Liver (tissue), 9 donors: ENCODE results near the gene SEC14L6. TPM values are rescaled to one million over a fixed set of nuclear protein-coding genes. Genes with fewer than 3 reads are reported as not detected.

Source experiments
- DNase-seq: peaks from one replicate; pipeline ENCODE4 v3.0.0-alpha.2; 2017; ENCODE audit warnings: low spot score
- H3K27ac ChIP-seq, 2 donors: one replicate each; pipeline ENCODE4 v1.7.0; 2013; ENCODE audit warnings: inconsistent platforms in 2 of 2, low read length in 2 of 2, control low read depth in 1 of 2, low read depth in 1 of 2, mild to moderate bottlenecking in 1 of 2
- H3K27me3 ChIP-seq, 4 donors: one replicate each; pipeline versions ENCODE4 v1.6.1 to v1.7.0; 2013; ENCODE audit warnings: low read length in 3 of 4, inconsistent platforms in 1 of 4, mild to moderate bottlenecking in 1 of 4, moderate library complexity in 1 of 4; ENCODE audit not compliant: control insufficient read depth in 4 of 4, insufficient read depth in 4 of 4
- H3K36me3 ChIP-seq, 4 donors: one replicate each; pipeline versions ENCODE4 v1.6.1 to v1.7.0; 2013; ENCODE audit warnings: low read length in 3 of 4, mild to moderate bottlenecking in 3 of 4, low read depth in 1 of 4, moderate library complexity in 1 of 4; ENCODE audit not compliant: control insufficient read depth in 4 of 4, insufficient read depth in 3 of 4
- H3K4me1 ChIP-seq, 4 donors: one replicate each; pipeline versions ENCODE4 v1.6.1 to v1.7.0; 2013; ENCODE audit warnings: low read length in 3 of 4, mild to moderate bottlenecking in 3 of 4, moderate library complexity in 1 of 4; ENCODE audit not compliant: control insufficient read depth in 4 of 4, insufficient read depth in 4 of 4
- H3K4me3 ChIP-seq, 3 donors: one replicate each; pipeline versions ENCODE4 v1.6.1 to v1.7.0; 2013; ENCODE audit warnings: low read length in 3 of 3, control low read depth in 1 of 3, low read depth in 1 of 3, mild to moderate bottlenecking in 1 of 3
- H3K9ac ChIP-seq, 2 donors: one replicate each; pipeline ENCODE4 v1.7.0; 2013; ENCODE audit warnings: low read length in 2 of 2, mild to moderate bottlenecking in 2 of 2, moderate library complexity in 2 of 2, control low read depth in 1 of 2, low read depth in 1 of 2
- H3K9me3 ChIP-seq, 4 donors: one replicate each; pipeline versions ENCODE4 v1.6.1 to v1.7.0; 2013; ENCODE audit warnings: low read length in 3 of 4; ENCODE audit not compliant: control insufficient read depth in 4 of 4
- EGR1 ChIP-seq, 2 donors: IDR thresholded peaks; 2 replicates each; pipeline ENCODE4 v1.6.1; 2016 to 2018; ENCODE audit warnings: antibody characterized with exemption in 2 of 2, low read depth in 2 of 2
- FOXA1 ChIP-seq: IDR thresholded peaks from 2 replicates; pipeline ENCODE4 v1.6.1; 2016; ENCODE audit warnings: antibody characterized with exemption
- FOXA2 ChIP-seq: IDR thresholded peaks from 2 replicates; pipeline ENCODE4 v1.6.1; 2016; ENCODE audit warnings: antibody characterized with exemption
- GABPA ChIP-seq, 2 donors: IDR thresholded peaks in 1 of 2; conservative IDR thresholded peaks in 1 of 2; 2 replicates each; pipeline ENCODE4 v1.6.1; 2016; ENCODE audit warnings: antibody characterized with exemption in 2 of 2, mild to moderate bottlenecking in 1 of 2, moderate library complexity in 1 of 2
- HNF4A ChIP-seq, 2 donors: conservative IDR thresholded peaks; 2 replicates each; pipeline ENCODE4 v1.6.1; 2016; ENCODE audit warnings: antibody characterized with exemption in 2 of 2, mild to moderate bottlenecking in 2 of 2
- HNF4G ChIP-seq: IDR thresholded peaks from 2 replicates; pipeline ENCODE4 v1.6.1; 2016; ENCODE audit warnings: antibody characterized with exemption
- JUND ChIP-seq, 2 donors: IDR thresholded peaks; 2 replicates each; pipeline ENCODE4 v1.6.1; 2016; ENCODE audit warnings: antibody characterized with exemption in 2 of 2
- NR2F2 ChIP-seq: IDR thresholded peaks from 2 replicates; pipeline ENCODE4 v1.6.1; 2016; ENCODE audit warnings: antibody characterized with exemption
- RAD21 ChIP-seq, 2 donors: IDR thresholded peaks; 2 replicates each; pipeline ENCODE4 v1.6.1; 2016; ENCODE audit warnings: antibody characterized with exemption in 2 of 2, mild to moderate bottlenecking in 2 of 2
- RXRA ChIP-seq, 2 donors: IDR thresholded peaks; 2 replicates each; pipeline ENCODE4 v1.6.1; 2017 to 2018; ENCODE audit warnings: antibody characterized with exemption in 2 of 2, mild to moderate bottlenecking in 1 of 2
- SP1 ChIP-seq: IDR thresholded peaks from 2 replicates; pipeline ENCODE4 v1.6.1; 2018; ENCODE audit warnings: antibody characterized with exemption, mild to moderate bottlenecking
- TAF1 ChIP-seq: conservative IDR thresholded peaks from 2 replicates; pipeline ENCODE4 v1.6.1; 2016; ENCODE audit warnings: antibody characterized with exemption, mild to moderate bottlenecking
- YY1 ChIP-seq: IDR thresholded peaks from 2 replicates; pipeline ENCODE4 v1.6.1; 2016; ENCODE audit warnings: antibody characterized with exemption, mild to moderate bottlenecking
- WGBS: extraction: QIAGEN DNeasy Blood & Tissue Kit; methylation state at CpG from one replicate; pipeline ENCODE4 v1.1.7; 2013; 5-methylcytosine and 5-hydroxymethylcytosine counted together
- polyA plus RNA-seq, 2 donors: library from polyadenylated mRNA; stranded (reverse) in 1 of 2; unstranded in 1 of 2; fragments of 200-250 nt in 1 of 2; fragments of >200 nt in 1 of 2; fragmentation: Nextera tagmentation in 1 of 2; extraction: Ambion mirVana in 1 of 2; gene quantifications; one replicate each; pipeline versions ENCODE4 v1.2.1 to v1.2.3, GENCODE V29; 2013 to 2015
- total RNA-seq, 2 donors: library from RNA; depleted of rRNA; stranded (reverse); fragments of >200 nt; gene quantifications; one replicate each; pipeline ENCODE4 v1.2.3, GENCODE V29; 2014
- TF ChIP-seq, protein P1 (sequence below): IDR thresholded peaks from 2 replicates; pipeline ENCODE4 v1.6.1; 2016; ENCODE audit warnings: antibody characterized with exemption, mild to moderate bottlenecking
- TF ChIP-seq, protein P2 (sequence below): IDR thresholded peaks from 2 replicates; pipeline ENCODE4 v1.6.1; 2016; ENCODE audit warnings: antibody characterized with exemption
- TF ChIP-seq, protein P3 (sequence below): IDR thresholded peaks from 2 replicates; pipeline ENCODE4 v1.6.1; 2016; ENCODE audit warnings: antibody characterized with exemption
- TF ChIP-seq, protein P4 (sequence below): IDR thresholded peaks from 2 replicates; pipeline ENCODE4 v1.6.1; 2016; ENCODE audit warnings: antibody characterized with exemption
- donor health status: healthy.
- donor health status: healthy.
- donor health status: healthy.
- donor health status: healthy.
- donor health status: healthy.

Gene SEC14L6
- total and polyA plus RNA-seq, 4 donors: 0.18 to 0.70 (median 0.28) TPM

DNA sequence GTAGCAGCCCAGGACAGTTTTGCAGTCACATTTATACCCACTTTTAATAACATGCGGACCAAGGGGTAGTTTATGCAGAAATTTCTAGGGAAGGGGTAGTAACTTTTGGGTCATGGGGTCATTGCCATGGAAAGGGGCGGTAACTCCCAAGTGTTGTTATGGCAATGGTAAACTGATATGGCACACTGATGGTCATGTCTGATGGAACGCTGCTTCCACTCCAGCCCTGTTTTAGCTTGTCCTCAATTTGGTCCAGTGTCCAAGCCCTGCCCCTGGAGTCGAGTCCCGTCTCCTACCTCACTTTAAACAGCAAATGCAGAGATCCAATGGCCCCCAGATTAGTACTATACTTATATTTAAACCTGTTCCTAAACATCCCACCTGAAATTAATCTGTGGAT is 29.8 kb downstream of the SEC14L6 start:
- no peak overlapping the region for H3K9ac ChIP-seq
- H3K36me3 ChIP-seq: no peaks in the 10 kb centered on the region
- H3K4me1 ChIP-seq: peaks cover 0 to 4% (median under 1%) of the 10 kb centered on the region in 4 donors
- no peaks in the 10 kb centered on the region for H3K9me3 ChIP-seq
- H3K27me3 ChIP-seq: no peaks in the 10 kb centered on the region
- 91% methylated on average over 5 of the region's 5 CpGs for WGBS
- no peak overlapping the region for H3K4me3 ChIP-seq
- DNase-seq: no peak
- H3K27ac ChIP-seq: no peak overlapping the region
- TF ChIP-seq EGR1 (IDR thresholded peaks at IDR 0.05; ENCODE audit: low read depth in 2 of 2) (no peak), HNF4A (conservative IDR thresholded peaks at IDR 0.05) (no peak), NR2F2 (no peak), YY1 (no peak), RXRA (IDR thresholded peaks at IDR 0.05) (no peak), TAF1 (no peak), FOXA1 (no peak), FOXA2 (no peak), SP1 (no peak)
- TF ChIP-seq, protein P1, sequence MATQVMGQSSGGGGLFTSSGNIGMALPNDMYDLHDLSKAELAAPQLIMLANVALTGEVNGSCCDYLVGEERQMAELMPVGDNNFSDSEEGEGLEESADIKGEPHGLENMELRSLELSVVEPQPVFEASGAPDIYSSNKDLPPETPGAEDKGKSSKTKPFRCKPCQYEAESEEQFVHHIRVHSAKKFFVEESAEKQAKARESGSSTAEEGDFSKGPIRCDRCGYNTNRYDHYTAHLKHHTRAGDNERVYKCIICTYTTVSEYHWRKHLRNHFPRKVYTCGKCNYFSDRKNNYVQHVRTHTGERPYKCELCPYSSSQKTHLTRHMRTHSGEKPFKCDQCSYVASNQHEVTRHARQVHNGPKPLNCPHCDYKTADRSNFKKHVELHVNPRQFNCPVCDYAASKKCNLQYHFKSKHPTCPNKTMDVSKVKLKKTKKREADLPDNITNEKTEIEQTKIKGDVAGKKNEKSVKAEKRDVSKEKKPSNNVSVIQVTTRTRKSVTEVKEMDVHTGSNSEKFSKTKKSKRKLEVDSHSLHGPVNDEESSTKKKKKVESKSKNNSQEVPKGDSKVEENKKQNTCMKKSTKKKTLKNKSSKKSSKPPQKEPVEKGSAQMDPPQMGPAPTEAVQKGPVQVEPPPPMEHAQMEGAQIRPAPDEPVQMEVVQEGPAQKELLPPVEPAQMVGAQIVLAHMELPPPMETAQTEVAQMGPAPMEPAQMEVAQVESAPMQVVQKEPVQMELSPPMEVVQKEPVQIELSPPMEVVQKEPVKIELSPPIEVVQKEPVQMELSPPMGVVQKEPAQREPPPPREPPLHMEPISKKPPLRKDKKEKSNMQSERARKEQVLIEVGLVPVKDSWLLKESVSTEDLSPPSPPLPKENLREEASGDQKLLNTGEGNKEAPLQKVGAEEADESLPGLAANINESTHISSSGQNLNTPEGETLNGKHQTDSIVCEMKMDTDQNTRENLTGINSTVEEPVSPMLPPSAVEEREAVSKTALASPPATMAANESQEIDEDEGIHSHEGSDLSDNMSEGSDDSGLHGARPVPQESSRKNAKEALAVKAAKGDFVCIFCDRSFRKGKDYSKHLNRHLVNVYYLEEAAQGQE: no peak
- TF ChIP-seq, protein P2, sequence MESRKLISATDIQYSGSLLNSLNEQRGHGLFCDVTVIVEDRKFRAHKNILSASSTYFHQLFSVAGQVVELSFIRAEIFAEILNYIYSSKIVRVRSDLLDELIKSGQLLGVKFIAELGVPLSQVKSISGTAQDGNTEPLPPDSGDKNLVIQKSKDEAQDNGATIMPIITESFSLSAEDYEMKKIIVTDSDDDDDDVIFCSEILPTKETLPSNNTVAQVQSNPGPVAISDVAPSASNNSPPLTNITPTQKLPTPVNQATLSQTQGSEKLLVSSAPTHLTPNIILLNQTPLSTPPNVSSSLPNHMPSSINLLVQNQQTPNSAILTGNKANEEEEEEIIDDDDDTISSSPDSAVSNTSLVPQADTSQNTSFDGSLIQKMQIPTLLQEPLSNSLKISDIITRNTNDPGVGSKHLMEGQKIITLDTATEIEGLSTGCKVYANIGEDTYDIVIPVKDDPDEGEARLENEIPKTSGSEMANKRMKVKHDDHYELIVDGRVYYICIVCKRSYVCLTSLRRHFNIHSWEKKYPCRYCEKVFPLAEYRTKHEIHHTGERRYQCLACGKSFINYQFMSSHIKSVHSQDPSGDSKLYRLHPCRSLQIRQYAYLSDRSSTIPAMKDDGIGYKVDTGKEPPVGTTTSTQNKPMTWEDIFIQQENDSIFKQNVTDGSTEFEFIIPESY: no peak
- TF ChIP-seq, protein P3, sequence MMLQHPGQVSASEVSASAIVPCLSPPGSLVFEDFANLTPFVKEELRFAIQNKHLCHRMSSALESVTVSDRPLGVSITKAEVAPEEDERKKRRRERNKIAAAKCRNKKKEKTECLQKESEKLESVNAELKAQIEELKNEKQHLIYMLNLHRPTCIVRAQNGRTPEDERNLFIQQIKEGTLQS: no peak
- TF ChIP-seq, protein P4, sequence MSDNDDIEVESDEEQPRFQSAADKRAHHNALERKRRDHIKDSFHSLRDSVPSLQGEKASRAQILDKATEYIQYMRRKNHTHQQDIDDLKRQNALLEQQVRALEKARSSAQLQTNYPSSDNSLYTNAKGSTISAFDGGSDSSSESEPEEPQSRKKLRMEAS: no peak

DNA sequence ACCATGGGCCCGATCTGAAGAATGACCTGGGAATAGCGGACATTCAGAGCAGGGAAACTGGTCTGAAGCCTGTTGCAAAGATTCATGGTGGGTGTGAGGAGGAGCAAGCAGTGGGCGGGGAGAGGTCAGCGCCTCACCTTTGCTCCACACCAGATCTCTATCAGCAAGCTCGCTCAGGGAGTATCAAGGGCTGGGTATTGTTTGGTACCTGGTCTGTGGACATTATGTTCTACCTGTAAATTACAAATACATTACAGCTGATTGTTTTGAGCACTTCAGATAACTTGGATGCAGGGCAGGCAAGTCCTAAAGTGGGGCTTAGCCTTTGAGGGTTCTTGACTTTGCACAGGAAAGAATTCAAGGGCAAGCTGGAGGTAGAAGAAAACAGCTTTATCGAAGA is 30.3 kb downstream of the SEC14L6 start:
- DNase-seq: no peak
- H3K27ac ChIP-seq: no peak overlapping the region
- WGBS: 94% methylated on average over 6 of the region's 6 CpGs
- H3K4me1 ChIP-seq: peaks cover 0 to 4% (median under 1%) of the 10 kb centered on the region in 4 donors
- H3K9me3 ChIP-seq: no peaks in the 10 kb centered on the region
- H3K27me3 ChIP-seq: no peaks in the 10 kb centered on the region
- H3K4me3 ChIP-seq: no peak overlapping the region
- no peaks in the 10 kb centered on the region for H3K36me3 ChIP-seq
- H3K9ac ChIP-seq: no peak overlapping the region
- TF ChIP-seq, protein P1: no peak
- TF ChIP-seq JUND (IDR thresholded peaks at IDR 0.05): no peak
- no peak for TF ChIP-seq FOXA1
- no peak for TF ChIP-seq FOXA2
- no peak for TF ChIP-seq SP1
- TF ChIP-seq RAD21 (IDR thresholded peaks at IDR 0.05): no peak
- TF ChIP-seq GABPA (IDR thresholded peaks at IDR 0.05 in 1 of 2, conservative IDR thresholded peaks at IDR 0.05 in 1 of 2): no peak
- TF ChIP-seq EGR1 (IDR thresholded peaks at IDR 0.05; ENCODE audit: low read depth in 2 of 2): no peak
- TF ChIP-seq HNF4G: no peak
- no peak for TF ChIP-seq YY1
- TF ChIP-seq RXRA (IDR thresholded peaks at IDR 0.05): no peak
- no peak for TF ChIP-seq TAF1
- TF ChIP-seq, protein P3: no peak
- no peak for TF ChIP-seq NR2F2
- TF ChIP-seq, protein P2: no peak
